GM23338 (cell line): Measurements from ENCODE around the gene DPP9.

Experiments
- CTCF ChIP-seq, 2 experiments: fragments of 200-600 bp in 1 of 2; sonication (generic) in 1 of 2; conservative IDR thresholded peaks; 2 replicates each; pipeline versions ENCODE4 v1.5.1 to v1.6.1; 2016 to 2017; ENCODE audit warnings: antibody characterized with exemption in 2 of 2, low read depth in 2 of 2, mild to moderate bottlenecking in 2 of 2, moderate library complexity in 1 of 2
- EZH2 ChIP-seq: fragments of 200-600 bp; sonication (generic); IDR thresholded peaks from one replicate; pipeline ENCODE4 v1.8.0; 2017; ENCODE audit warnings: antibody characterized with exemption, mild to moderate bottlenecking, low read depth; ENCODE audit not compliant: unreplicated experiment
- POLR2AphosphoS5 ChIP-seq: IDR thresholded peaks from 2 replicates; pipeline ENCODE4 v1.6.1; 2016; ENCODE audit warnings: antibody characterized with exemption, low read depth
- ZNF114 ChIP-seq: fragments of 250-450 bp; sonication (Bioruptor Pico); IDR thresholded peaks from 2 replicates; pipeline ENCODE4 v1.5.0; 2020; ENCODE audit warnings: mild to moderate bottlenecking, moderate library complexity
- ZNF331 ChIP-seq: fragments of 250-450 bp; sonication (Bioruptor Pico); IDR thresholded peaks from 2 replicates; pipeline ENCODE4 v1.5.0; 2020; ENCODE audit warnings: low read depth, mild to moderate bottlenecking, moderate library complexity

- TF ChIP-seq CTCF (conservative IDR thresholded peaks at IDR 0.05; ENCODE audit: low read depth in 2 of 2): no peak
- no peak for TF ChIP-seq ZNF331 (CRISPR knock-in tag)
- TF ChIP-seq POLR2AphosphoS5: no peak
- TF ChIP-seq EZH2: no peak
- no peak for TF ChIP-seq ZNF114 (CRISPR knock-in tag)
Observed at GRCh38 chr19:4717966-4718701, 5.5 kb downstream of the DPP9 start.
